Measurements from ENCODE around the gene OR10Z1.

The OR10Z1 gene

GRCh38 chr1:158604968-158605367 lies at the start of gene OR10Z1:
OR10Z1 (plus strand) TSS chr1:158605268; CDS start chr1:158606439, 1,171 bp downstream.
- DNase-seq (ENCODE audit: low spot score): no peak

- DNase-seq (ENCODE audit: low spot score): no peak
These were observed 45.4 kb upstream of the OR10Z1 start for GRCh38 chr1:158559696-158560095.

GRCh38 chr1:158563853-158564252 lies 41.2 kb upstream of the OR10Z1 start:
- DNase-seq (ENCODE audit: low spot score): no peak

- DNase-seq (ENCODE audit: low spot score): no peak
These were observed 40.5 kb upstream of the OR10Z1 start for GRCh38 chr1:158564608-158565007.

- no peak for DNase-seq (ENCODE audit: low spot score)
These were observed 34.6 kb upstream of the OR10Z1 start, which contains the start of gene OR6P1 for GRCh38 chr1:158570480-158570879. OR6P1 (minus strand) TSS chr1:158570580; CDS start chr1:158563604, 6,976 bp downstream.

GRCh38 chr1:158572226-158572625 lies 32.8 kb upstream of the OR10Z1 start:
- DNase-seq (ENCODE audit: low spot score): no peak

GRCh38 chr1:158577561-158577960 lies 27.5 kb upstream of the OR10Z1 start:
- no peak for DNase-seq (ENCODE audit: low spot score)

GRCh38 chr1:158579733-158580132 lies 25.3 kb upstream of the OR10Z1 start, which contains the start of gene OR10X1:
OR10X1 (minus strand) TSS chr1:158579899; CDS start chr1:158579899, 0 bp downstream.
- DNase-seq (ENCODE audit: low spot score): no peak

- no peak for DNase-seq (ENCODE audit: low spot score)
These were observed 21.1 kb upstream of the OR10Z1 start for GRCh38 chr1:158583962-158584361.

GRCh38 chr1:158586942-158587341 lies 18.1 kb upstream of the OR10Z1 start:
- DNase-seq (ENCODE audit: low spot score): no peak

- no peak for DNase-seq (ENCODE audit: low spot score)
These were observed 4.3 kb upstream of the OR10Z1 start for GRCh38 chr1:158600735-158601134.

GRCh38 chr1:158607296-158607695 lies 2.2 kb downstream of the OR10Z1 start:
- DNase-seq (ENCODE audit: low spot score): no peak

GRCh38 chr1:158611916-158612315 lies 6.8 kb downstream of the OR10Z1 start:
- DNase-seq (ENCODE audit: low spot score): no peak

- no peak for DNase-seq (ENCODE audit: low spot score)
These were observed 8.7 kb downstream of the OR10Z1 start for GRCh38 chr1:158613764-158614163.

- DNase-seq (ENCODE audit: low spot score): no peak
These were observed 33.1 kb downstream of the OR10Z1 start for GRCh38 chr1:158638146-158638545.

- no peak for DNase-seq (ENCODE audit: low spot score)
These were observed 33.8 kb downstream of the OR10Z1 start for GRCh38 chr1:158638904-158639303.

- DNase-seq (ENCODE audit: low spot score): no peak
These were observed 39.4 kb downstream of the OR10Z1 start for GRCh38 chr1:158644449-158644848.

GRCh38 chr1:158646465-158646864 lies 41.4 kb downstream of the OR10Z1 start:
- DNase-seq (ENCODE audit: low spot score): no peak

- DNase-seq (ENCODE audit: low spot score): no peak
These were observed 44.0 kb downstream of the OR10Z1 start for GRCh38 chr1:158649052-158649451.

GRCh38 chr1:158652721-158653334 lies 47.8 kb downstream of the OR10Z1 start:
- DNase-seq (ENCODE audit: low spot score): no peak

GRCh38 chr1:158654086-158654485 lies 49.0 kb downstream of the OR10Z1 start:
- no peak for DNase-seq (ENCODE audit: low spot score)

GRCh38 chr1:158654571-158654970 lies 49.5 kb downstream of the OR10Z1 start:
- DNase-seq (ENCODE audit: low spot score): no peak
